Loucy (cell line): Measurements from ENCODE around the gene FOXL3.

ENCODE experiments used
- EZH2phosphoT487 ChIP-seq: fragments of 200-600 bp; IDR thresholded peaks from 2 replicates; pipeline ENCODE4 v1.6.1; 2018; ENCODE audit warnings: antibody characterized with exemption, mild to moderate bottlenecking, moderate library complexity, borderline replicate concordance
- TF ChIP-seq, protein P1 (sequence below): fragments of 200-600 bp; sonication (generic); conservative IDR thresholded peaks from 2 replicates; pipeline ENCODE4 v1.5.1; 2014; ENCODE audit warnings: mild to moderate bottlenecking, antibody characterized with exemption, low read length

DNA sequence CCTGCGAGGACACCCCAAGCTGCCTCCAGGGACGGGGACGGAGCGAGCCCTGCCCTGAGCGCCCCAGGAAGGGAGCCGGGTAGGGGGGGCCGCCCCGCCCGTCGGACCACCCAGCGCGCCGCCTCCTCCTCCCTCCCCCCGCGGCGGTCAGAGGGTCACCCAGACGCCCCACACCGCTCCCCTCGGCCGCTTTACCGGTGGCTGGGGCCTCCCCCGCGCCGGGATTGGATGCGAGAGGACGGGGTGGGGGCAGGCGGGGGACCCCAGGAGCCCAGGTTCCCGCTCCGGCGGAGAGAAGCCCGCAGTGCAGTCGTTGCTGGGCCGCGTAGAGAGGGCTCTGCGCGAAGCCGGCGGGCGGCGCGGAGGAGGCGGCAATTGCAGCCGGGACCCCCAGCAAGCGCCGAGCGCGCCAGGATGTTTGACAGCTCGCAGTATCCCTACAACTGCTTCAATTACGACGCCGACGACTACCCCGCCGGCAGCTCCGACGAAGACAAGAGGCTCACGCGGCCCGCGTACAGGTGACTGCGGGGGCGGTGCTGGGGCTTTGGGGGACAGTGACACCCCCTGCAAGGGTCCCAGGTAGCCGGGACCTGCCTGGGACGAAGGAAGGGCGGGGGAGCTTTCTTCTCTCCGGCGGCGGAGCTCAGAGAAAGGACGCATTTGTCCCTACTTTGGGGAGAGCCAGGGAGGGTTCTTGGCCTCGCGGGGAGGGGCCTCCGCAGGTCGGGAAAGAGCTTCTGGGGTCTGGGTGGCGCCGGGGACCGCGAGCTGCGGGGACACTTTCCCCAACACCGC lies at the start of gene FOXL3:
- TF ChIP-seq, protein P1, sequence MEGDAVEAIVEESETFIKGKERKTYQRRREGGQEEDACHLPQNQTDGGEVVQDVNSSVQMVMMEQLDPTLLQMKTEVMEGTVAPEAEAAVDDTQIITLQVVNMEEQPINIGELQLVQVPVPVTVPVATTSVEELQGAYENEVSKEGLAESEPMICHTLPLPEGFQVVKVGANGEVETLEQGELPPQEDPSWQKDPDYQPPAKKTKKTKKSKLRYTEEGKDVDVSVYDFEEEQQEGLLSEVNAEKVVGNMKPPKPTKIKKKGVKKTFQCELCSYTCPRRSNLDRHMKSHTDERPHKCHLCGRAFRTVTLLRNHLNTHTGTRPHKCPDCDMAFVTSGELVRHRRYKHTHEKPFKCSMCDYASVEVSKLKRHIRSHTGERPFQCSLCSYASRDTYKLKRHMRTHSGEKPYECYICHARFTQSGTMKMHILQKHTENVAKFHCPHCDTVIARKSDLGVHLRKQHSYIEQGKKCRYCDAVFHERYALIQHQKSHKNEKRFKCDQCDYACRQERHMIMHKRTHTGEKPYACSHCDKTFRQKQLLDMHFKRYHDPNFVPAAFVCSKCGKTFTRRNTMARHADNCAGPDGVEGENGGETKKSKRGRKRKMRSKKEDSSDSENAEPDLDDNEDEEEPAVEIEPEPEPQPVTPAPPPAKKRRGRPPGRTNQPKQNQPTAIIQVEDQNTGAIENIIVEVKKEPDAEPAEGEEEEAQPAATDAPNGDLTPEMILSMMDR = no peak
- no peak for TF ChIP-seq EZH2phosphoT487
